Amniotic stem cell (primary cell): ENCODE results near the gene SNTG2.
"Not testable (repeated sequence)": the region's sequence is repeated elsewhere in the genome, so short reads cannot be mapped to it uniquely, and the experiment has no call there.

Experiments used
- DNase-seq: peaks from one replicate; lab custom pipeline; 2025; lab: John Stamatoyannopoulos, UW

SNTG2 gene

DNA sequence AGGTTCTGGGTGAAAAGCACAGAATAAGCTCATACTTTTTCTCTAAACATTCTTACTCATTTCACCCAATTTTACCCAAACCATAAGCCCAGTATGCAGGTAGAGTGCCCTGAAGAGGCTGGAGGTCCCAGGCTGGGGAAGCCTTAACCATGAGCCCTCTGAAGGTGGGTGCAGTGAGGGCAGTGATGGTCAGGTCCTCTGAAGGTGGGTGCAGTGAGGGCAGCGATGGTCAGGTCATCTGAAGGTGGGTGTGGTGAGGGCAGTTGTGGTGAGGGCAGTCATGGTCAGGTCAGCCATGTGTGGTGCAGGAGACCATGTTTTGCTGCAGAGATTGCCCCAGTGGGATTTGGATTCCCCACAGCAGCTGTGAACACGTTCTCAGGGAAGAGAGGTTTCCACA lies 148.8 kb downstream of the SNTG2 start:
- DNase-seq, result no peak

DNA sequence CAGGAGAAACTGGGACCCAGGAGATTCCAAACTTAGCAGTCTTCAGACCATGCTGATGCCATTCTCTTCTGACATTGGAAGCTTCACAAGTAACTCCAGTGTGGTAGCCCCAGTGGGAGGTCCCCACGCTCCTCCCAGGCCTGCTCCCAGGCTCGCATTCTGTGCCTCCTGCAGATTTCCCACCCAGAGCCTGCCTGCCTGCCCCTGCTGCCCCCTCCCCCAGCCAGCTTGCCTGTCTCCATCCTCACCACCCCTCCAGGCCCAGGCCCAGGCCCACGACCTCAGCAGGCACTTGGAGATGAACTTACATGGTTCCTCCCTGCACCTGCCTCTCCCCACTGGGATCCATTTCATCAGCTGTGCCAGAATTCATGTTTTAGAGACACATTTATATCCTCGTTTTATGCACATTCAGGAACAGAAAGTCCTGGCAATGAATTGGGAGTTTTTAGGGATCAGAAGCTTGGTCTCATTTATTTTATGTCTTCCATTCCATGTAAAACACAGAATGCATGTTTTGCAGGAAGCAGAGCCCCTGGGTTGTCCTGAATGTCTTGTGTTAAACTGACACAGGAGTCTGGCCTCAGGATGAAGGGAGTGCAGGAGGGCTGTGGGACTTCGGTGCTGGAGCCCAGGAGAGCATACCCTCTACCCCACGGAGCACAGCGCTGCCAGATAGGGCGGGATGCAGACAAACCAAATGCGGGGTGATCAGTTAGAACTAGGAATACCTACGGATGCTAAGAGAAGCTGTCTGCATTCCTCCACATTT lies 150.5 kb downstream of the SNTG2 start:
- DNase-seq, result no peak

DNA sequence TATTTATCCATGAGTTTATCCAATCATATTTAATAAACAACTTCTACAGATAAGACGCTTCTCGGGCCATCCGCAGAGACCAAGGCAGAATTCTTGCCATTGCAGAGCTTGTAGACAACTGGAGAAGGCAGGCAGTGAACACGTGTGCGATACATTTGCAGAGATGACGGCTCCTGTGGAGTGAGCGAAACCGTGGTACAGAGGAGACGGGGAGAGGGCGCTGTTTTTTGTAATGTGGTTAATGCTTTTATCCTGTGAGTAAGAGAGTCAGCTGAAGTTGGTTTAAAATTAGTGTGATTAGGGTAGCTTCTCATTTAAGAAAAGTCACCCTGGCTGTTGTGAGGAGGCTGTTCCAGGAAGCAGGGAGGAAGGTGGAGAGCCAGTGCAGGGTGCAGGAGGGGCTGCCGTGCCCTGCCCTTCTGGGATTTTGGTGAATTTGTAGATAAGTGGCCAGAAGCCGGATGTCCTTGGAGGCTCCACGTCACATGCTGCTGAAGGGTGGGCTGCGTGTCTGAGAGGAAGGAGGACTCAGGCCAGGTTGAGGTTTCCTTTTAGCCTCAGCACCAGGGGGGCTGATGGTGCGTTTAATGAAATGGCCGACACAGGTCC lies 151.4 kb downstream of the SNTG2 start:
- no peak for DNase-seq

DNA sequence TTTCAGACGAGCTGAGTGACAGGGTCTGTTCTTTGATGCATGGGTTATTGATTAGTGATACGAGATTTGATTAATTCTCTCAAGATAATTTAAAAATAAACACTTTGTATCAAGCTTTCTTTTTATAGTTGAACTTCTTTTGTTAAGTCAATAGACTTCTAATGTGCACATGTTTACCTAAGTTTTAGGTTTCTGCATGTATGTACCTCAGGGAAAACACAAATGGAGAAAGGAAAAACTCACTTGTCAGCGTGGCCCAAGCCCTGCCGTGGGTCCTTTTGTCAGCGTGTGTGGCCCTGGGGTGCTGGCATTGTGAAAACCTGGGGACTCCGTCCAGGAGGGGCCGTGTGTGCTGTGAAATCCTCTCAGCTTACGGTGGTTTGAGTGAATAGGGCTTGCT lies 153.7 kb downstream of the SNTG2 start:
- DNase-seq, result no peak

DNA sequence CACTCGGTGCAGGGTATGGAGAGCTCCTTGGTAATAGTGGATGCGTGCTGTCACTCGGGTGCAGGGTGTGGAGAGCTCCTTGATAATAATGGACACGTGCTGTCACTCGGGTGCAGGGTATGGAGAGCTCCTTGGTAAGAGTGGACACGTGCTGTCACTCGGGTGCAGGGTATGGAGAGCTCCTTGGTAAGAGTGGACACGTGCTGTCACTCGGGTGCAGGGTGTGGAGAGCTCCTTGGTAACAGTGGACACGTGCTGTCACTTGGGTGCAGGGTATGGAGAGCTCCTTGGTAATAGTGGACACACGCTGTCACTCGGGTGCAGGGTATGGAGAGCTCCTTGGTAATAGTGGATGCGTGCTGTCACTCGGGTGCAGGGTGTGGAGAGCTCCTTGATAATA lies 155.7 kb downstream of the SNTG2 start:
- DNase-seq, result not testable (repeated sequence)

DNA sequence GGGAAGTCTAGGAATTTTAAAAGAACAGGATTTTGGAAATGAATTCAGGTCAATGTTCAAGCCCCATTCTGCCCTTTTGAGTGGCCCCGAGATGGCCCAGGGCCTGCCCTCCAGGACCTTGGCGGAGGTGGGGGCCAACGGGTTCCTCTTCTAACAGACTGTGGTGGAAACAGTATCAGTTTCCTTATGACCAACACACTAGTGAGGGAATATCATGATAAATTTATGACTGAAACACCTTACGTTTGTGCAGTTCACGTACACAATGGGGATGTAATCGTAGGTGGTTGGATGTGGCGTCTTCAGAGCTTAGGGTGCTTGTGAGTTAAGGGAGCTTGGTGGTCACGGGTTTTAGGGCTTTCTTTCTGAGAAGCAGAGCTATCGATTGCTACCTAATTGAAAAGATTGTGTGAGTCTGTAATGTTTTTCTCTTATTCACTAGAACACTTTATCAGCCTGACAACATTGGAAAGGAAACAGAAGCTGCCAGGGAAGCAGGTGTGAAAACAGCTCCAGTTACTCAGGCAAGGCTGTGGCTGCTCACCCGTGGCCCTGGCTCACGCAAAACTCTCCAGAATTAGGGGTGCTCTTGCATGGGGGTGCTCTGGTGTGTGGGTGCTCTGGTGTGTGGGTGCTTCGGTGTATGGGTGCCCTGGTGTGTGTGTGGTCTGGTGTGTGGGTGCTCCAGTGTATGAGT lies 165.3 kb downstream of the SNTG2 start:
- no peak for DNase-seq

DNA sequence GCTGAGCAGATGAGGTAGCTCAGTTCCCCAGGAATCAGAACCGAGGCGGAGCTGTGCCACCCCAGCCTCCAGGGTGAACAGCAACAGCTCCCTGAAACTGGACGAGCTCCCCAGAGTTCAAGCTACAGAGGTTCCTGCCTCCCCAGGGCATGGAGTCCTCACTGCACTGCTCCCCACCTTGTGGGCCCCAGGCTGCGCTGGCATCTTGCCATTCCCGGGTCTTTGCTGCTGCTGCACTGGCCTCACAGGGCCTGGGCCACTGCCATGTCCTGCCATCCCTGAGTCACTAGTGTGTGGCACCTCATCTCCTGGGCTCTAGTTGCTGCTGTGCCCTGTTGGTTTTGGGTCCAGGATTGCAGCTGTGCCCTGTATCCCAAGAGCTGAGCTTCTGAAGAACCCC lies 166.9 kb downstream of the SNTG2 start:
- DNase-seq, result no peak

DNA sequence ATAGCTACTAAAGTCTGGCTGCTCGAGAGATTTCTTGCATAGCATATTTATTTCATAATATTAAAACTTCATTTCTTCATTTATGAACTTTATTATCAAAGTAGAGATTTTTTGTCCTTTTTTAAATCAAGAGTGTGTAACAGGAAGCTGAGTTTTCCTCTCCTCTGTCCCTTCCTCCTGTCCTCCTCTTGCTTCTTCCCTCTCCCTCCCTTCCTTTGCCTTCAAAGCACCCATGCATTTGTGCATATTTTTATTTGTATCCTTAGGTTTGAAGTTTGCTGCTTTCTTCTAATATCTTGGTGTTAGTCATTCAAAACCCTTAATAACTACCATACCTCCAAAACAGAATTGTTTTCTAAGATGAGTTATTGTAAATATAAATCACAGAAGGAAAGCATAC lies 174.6 kb downstream of the SNTG2 start:
- no peak for DNase-seq

DNA sequence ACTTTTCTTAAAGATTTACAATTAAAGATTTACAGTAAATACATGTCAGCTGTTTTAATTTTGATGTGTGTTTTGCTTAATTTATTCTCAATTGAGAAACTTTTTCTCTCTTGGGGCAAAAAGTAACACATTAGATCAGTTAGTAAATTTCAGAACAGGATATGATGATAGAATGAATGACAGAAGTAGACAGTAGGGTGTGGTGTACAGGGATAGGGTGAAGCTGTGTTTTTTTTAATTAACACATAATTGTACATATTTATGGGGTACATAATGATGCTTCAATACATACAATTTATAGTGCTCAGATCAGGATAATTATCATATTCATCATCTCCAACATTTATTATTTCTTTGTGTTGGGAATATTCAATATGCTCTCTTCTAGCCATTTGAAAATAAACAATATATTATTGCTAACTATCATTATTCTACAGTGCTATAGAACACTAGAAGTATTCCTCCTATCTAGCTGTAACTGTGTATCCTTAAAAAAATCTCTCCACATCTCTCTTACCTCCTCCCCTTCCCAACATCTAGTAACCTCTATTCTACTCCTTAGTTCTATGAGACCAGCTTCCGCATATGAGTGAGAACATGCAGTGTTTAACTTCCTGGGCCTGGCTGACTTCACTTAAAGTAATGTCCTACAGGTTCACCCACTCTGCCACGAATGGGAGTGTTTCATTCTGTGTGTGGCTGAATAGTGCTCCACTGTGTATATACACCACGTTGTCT lies 175.2 kb downstream of the SNTG2 start:
- DNase-seq, result no peak

DNA sequence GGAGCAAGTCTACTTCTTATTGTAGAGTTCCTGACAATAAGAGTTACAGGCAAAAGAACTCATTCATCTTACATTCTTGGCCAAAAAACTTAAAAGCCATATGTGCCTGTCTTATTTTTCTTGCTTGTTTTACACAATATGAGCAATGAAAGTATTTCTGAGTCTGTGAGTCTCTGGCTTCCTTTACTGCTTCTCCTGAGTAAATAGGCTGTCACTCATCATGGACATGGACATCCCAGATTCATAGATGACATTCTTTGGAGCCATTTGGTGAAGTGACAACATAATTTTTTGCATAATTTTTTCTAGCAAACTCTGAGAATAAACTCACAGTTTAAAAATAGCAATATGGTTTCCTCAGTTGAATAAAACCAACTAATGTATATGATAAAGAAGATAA lies 179.3 kb downstream of the SNTG2 start:
- DNase-seq, result no peak

DNA sequence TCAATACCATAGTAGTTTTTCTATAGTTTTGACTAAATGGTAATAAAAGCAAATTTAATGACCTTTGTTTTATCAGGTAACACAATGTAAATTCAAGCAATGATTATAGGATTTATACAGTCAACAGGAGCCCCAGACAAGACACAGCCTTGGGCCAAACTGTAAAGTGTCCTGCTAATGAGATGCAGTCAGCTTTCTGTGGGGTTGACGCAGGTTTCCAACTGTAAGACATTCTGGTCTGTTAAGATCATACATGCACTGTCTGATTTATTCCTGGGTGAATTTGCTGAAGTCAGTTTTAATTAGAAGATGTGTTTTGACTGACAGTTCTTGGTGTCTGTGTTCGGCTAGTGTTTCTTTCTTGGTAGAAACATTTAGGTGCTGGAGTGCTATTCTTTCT lies 180.3 kb downstream of the SNTG2 start:
- no peak for DNase-seq

DNA sequence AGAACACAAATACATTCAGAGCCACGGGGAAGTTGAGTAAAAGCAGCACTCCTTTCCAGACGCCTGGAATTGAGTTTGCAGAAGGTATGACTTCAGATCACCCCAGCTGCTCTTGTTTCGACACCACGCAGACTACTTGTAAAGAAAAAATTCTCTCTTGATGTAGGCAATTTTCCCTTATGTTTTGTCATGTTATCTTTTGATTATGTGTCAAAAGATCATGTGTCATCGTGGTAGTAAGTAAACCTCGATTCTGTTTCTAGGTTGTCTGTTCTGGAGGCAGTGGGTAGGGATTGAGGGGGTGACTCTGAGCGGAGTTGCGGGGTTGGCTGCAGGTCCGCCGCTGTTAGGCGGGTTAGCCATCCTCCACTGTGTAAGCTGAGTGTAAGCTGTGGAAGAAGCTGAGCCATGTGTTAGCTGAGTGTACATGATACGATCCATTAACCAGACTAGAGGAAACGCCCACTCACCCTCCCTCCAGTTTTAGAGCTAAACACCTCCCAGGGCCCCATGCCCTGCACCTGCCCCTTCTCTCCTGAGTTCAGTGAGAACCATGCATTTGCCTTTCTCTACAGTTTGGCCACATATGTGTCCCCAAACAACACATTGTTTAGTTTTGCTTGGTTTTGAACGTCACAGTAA lies 181.8 kb downstream of the SNTG2 start:
- no peak for DNase-seq

DNA sequence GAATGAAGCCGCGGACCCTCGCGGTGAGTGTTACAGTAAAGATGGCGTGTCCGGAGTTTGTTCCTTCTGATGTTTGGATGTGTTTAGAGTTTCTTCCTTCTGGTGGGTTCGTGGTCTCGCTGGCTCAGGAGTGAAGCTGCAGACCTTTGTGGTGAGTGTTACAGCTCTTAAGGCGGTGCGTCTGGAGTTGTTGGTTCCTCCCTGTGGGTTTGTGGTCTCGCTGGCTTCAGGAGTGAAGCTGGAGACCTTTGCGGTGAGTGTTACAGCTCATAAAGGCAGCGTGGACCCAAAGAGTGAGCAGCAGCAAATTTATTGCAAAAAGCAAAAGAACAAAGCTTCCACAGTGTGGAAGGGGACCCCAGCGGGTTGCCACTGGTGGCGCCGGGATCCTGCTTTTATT lies 183.2 kb downstream of the SNTG2 start:
- DNase-seq, result not testable (repeated sequence)

DNA sequence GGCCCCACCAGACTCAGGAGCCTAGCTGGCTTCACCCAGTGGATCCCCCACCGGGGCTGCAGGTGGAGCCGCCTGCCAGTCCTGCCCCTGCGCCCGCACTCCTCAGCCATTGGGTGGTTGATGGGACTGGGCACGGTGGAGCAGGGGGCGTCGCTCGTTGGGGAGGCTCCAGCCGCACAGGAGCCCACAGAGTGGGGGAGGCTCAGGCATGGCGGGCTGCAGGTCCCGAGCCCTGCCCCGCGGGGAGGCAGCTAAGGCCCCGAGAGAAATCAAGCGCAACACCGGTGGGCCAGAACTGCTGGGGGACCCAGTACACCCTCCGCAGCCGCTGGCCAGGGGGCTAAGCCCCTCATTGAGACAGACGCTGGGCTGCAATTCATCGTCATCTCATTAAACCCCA lies 184.0 kb downstream of the SNTG2 start:
- no peak for DNase-seq

DNA sequence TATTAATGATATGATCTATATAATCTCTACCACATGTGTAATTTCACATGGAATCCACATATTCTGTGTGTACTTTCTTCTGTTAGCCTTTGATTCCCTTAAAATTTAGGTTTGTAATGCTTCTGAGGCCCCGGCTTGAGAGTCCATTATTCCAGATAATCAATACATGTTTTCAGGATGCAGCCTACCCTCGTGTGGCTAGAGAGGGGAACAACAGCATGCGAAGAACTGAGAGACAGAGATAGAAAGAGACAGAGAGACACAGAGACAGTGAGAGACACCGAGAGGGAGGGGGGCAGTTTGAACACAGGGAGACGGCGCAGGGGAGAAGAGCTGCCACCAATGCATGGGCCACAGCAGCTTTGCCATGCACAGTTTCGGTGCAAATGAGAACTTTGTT lies 185.4 kb downstream of the SNTG2 start:
- no peak for DNase-seq

DNA sequence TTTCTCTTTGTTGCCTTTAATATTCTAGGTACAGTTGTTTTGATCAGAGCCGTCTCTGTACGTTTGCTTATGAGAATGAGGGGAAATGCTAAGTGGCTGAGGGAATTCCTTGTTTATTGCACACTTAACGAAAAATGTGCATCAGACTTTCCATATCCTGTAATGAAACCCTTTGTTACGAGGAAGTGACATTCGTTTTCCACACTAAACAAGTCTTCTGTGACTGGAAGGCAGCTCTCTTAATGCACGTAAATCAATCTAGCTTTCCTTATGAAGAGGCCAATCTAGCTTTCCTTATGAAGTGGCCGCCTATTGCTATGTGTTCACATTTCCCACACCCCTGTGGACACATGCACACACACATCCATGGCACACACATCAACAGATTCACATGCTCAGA lies 186.2 kb downstream of the SNTG2 start:
- no peak for DNase-seq

DNA sequence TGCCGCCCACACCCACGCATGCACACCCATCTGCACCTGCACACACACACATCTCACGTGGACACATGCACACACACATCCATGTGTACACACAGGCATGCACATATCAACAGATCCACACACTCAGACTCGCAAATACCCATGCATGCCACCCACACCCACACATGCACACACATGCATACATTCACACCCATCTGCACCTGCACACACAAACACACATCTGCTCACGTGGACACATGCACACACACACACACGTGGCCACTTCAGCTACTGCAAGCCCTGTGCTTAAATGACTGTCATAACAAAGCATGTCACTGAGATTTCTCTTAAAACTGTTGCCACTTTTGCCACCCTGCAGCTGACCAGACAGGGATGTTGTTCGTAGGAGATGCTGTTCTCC lies 186.6 kb downstream of the SNTG2 start:
- no peak for DNase-seq

DNA sequence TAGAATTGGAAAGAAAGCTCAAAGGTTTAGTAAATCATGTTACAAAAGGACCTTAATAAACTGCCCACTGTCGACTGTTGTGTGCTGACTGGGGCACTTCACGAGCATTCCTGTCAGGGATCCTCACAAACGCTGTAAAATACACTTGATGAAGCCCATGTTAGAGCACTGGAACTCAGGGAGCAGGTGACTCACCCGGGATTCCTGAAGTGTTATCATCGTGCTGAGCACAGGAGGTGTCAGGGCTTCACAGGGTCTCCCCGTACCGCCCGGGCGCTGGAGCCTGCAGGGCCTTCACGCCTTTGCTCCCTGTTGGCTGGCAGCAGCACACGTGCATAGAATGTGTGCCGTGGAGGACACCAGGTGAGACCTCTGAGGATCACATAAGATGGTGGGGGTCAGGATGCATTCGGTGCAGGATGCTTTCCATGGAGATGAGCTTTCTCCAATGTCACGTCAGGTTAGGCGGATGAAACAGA lies 187.3 kb downstream of the SNTG2 start:
- DNase-seq, result no peak

DNA sequence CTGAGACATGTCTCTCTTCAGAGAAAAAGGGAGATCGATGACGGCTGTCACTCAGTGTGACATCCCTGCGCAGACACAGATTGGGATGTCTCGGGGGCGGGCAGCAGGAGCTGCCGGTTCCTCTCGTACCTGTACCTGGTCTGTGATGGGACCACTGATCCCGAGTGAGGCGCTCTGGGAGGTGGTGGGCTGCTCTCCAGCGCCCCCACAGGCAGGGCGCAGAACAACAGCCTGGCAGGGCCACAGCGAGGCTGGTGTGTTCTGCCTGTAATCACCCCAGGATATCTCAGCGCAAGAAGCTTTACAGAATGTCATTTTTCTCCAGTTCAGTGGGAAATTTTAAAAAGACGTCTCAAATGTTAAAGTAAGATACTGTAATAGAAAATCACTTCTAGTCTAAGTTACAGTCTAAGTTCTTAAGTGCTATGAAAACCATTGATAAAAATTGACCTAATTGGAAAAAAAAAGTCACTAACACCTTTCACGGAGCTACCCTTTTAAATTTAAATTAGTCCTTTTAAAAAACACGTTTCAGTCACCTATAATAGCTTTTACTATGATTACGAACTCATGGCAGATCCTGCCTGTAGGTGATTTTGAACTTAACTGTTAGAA lies 189.8 kb downstream of the SNTG2 start:
- DNase-seq, result no peak

DNA sequence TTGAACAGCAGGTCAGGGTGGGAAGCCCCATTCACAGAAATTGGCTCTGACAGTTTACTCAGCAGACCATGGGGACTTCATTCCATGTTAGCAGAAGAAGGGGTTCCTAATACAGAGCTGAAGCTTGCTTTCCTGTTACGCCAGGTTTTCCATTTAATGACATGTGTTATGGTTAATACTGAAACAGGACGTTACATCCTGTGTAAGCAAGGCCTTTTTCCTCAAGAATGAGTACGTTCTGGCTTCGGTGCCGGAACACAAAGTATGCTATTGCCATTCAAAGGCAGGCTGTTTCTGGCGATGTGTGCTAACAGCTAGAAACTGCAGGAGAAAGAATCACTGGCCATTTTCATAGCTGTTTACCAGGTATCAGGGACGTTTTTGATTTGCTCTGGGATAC lies 190.4 kb downstream of the SNTG2 start:
- DNase-seq, result no peak

DNA sequence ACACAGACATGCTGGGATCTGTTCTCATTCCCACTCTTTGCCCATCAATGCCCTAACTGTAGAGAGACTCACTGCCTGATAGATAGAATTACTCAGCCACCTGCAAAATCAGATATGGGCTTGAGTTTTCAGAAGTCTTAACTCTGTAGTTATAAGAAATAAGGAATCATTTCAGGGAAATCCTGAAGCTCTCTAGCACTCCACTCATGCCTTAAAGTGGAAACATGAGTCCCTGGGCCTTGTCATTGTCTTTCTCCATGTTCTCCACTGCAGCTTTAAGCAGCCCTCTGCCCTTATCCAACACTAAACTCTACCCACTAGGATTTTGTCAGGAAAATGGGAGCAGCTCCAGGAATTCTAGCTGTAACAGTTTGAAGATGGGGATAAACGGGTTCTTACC lies 192.5 kb downstream of the SNTG2 start:
- no peak for DNase-seq
